Ascending aorta (tissue), 2 donors: ENCODE data around the gene MBNL1. TPM values are rescaled to one million over a fixed set of nuclear protein-coding genes. Genes with fewer than 3 reads are reported as not detected.
A peak's percentile ranks its signal among the peaks of the same experiment; 100 is the strongest.
"Not testable (repeated sequence)": the region's sequence is repeated elsewhere in the genome, so short reads cannot be mapped to it uniquely, and the experiment has no call there.

Experiments
- DNase-seq, 2 donors: peaks; one replicate each; pipeline ENCODE4 v3.0.0-alpha.2; 2019; ENCODE audit warnings: low spot score in 2 of 2
- H3K27ac ChIP-seq, 2 donors: fragments of 200-600 bp; sonication (generic); one replicate each; pipeline ENCODE4 v1.5.1; 2016 to 2017; ENCODE audit warnings: mild to moderate bottlenecking in 1 of 2
- H3K27me3 ChIP-seq: fragments of 200-600 bp; sonication (generic); one replicate; pipeline ENCODE4 v1.5.1; 2017
- H3K36me3 ChIP-seq, 2 donors: fragments of 200-600 bp; sonication (generic); one replicate each; pipeline ENCODE4 v1.5.1; 2016
- H3K4me1 ChIP-seq, 2 donors: fragments of 200-600 bp; sonication (generic); one replicate each; pipeline ENCODE4 v1.5.1; 2016 to 2017; ENCODE audit warnings: mild to moderate bottlenecking in 1 of 2
- H3K4me3 ChIP-seq, 2 donors: fragments of 200-600 bp; sonication (generic); one replicate each; pipeline ENCODE4 v1.5.1; 2016 to 2017; ENCODE audit warnings: mild to moderate bottlenecking in 1 of 2
- H3K9me3 ChIP-seq, 2 donors: fragments of 200-600 bp; sonication (generic); one replicate each; pipeline ENCODE4 v1.5.1; 2016
- intact Hi-C: fragments of 100-400 bp; cut with DNase I; formaldehyde crosslinking; loops from one replicate; pipeline ENCODE4 v1.15.1; 2023
- total RNA-seq: library from RNA; depleted of rRNA; stranded (reverse); fragments of >200 nt; gene quantifications from one replicate; pipeline ENCODE4 v1.1.0, GENCODE V29; 2016
- TF ChIP-seq, protein P1 (sequence below), 3 experiments: fragments of 200-600 bp in 2 of 3; fragments of 450-650 bp in 1 of 3; sonication (generic) in 2 of 3; IDR thresholded peaks; one replicate each; pipeline ENCODE4 v1.5.1; 2016 to 2019; ENCODE audit warnings: antibody characterized with exemption in 3 of 3, mild to moderate bottlenecking in 1 of 3, moderate library complexity in 1 of 3

MBNL1 gene
- total RNA-seq, 1 donor from 2014 or later = 350 TPM

DNA sequence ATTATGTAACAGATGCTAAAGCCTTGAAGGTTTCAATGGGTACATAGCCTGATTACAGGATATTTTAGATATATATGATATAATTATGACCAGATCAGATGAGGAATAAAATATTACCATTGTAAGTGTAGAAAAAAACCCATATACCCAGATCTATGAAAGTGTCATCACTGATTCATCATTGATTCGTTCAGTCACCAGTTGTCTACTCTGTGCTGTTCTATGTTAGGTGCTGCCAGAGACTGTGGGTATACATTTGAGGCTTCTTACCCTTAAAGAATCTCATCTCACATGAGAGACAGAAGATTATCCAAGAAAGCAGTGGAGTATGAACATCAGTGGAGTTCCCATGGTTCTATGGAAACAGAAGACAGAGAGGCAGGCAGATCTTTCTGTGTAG lies 92.2 kb downstream of the MBNL1 start:
- Histone ChIP-seq H3K27me3 (no peaks in the 10 kb centered on the region), H3K27ac (no peak overlapping the region), H3K9me3 (no peaks in the 10 kb centered on the region), H3K4me1 (peaks cover 6 to 57% of the 10 kb centered on the region in 2 donors), H3K4me3 (no peak overlapping the region), H3K36me3 (no peaks in the 10 kb centered on the region)
- DNase-seq = no peak
- intact Hi-C loops = no loop called here
- TF ChIP-seq, protein P1, sequence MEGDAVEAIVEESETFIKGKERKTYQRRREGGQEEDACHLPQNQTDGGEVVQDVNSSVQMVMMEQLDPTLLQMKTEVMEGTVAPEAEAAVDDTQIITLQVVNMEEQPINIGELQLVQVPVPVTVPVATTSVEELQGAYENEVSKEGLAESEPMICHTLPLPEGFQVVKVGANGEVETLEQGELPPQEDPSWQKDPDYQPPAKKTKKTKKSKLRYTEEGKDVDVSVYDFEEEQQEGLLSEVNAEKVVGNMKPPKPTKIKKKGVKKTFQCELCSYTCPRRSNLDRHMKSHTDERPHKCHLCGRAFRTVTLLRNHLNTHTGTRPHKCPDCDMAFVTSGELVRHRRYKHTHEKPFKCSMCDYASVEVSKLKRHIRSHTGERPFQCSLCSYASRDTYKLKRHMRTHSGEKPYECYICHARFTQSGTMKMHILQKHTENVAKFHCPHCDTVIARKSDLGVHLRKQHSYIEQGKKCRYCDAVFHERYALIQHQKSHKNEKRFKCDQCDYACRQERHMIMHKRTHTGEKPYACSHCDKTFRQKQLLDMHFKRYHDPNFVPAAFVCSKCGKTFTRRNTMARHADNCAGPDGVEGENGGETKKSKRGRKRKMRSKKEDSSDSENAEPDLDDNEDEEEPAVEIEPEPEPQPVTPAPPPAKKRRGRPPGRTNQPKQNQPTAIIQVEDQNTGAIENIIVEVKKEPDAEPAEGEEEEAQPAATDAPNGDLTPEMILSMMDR (IDR thresholded peaks at IDR 0.05) = no peak

DNA sequence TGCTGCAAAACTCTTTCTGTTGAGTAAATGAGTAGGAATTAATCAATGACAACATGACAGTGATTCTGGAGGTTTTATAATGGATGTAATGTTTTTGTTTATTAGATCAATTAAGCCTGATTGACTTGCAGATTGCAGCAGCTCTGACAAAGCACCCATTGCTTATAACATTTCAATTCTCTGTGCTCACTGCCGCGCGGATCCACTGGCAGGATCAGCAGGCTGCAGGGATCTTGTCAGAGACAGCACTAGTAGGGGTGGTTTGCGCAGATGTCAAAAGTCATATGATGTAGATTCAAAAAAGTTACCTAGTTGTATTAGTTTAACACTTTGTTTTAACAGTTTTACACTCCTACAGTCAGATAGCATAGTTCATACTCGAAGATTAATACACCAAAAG lies 93.4 kb downstream of the MBNL1 start:
- TF ChIP-seq, protein P1 (IDR thresholded peaks at IDR 0.05) = no peak
- Histone ChIP-seq H3K27me3 (no peaks in the 10 kb centered on the region), H3K27ac (no peak overlapping the region), H3K4me3 (no peak overlapping the region), H3K9me3 (no peaks in the 10 kb centered on the region), H3K36me3 (no peaks in the 10 kb centered on the region), H3K4me1 (peaks cover 6 to 58% of the 10 kb centered on the region in 2 donors)
- intact Hi-C loops = no loop called here
- no peak for DNase-seq

DNA sequence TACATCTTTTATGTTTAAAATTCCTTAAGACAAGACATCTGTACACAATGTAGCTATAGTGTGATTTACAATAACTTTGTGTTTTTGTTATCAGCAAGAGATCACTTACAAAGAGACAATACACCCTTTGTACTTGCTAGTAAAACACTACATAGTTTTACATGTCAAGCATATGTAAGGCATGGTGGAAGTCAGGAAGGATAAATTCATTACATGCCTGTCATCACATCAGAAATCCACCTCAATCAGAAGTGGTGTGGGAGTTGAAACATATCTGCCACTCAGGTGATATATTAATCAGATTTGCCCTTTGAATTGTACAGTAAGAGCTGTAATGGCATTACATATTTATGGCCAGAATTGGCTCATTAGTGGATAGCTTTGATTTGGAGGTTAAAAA lies 95.5 kb downstream of the MBNL1 start:
- Histone ChIP-seq H3K4me1 (peaks cover 6 to 45% of the 10 kb centered on the region in 2 donors), H3K4me3 (no peak overlapping the region), H3K9me3 (peaks cover 0 to 3% of the 10 kb centered on the region in 2 donors), H3K27ac (no peak overlapping the region), H3K27me3 (no peaks in the 10 kb centered on the region), H3K36me3 (no peaks in the 10 kb centered on the region)
- no peak for DNase-seq
- intact Hi-C loops = no loop called here
- TF ChIP-seq, protein P1 (IDR thresholded peaks at IDR 0.05) = no peak

DNA sequence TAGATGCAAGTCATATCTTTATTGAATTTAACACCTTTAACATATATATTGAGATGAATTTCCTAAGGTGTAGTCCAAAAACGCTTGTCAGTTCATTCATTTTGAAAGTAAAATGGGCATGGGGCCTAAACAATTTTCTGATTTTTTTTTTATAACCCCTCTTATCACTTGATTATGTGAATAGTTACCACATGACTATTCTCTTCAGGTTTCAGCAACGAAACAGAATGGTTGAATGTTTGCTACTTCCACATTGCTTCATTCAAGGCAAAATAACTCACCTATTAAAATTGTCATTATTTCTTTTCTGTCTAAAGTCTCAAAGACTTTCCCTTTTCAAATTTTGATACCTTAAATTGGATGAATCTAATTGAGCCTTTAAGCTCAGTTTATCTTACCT lies 96.4 kb downstream of the MBNL1 start:
- Histone ChIP-seq H3K36me3 (no peaks in the 10 kb centered on the region), H3K27me3 (no peaks in the 10 kb centered on the region), H3K4me3 (no peak overlapping the region), H3K27ac (peak overlapping the region; percentile 44 to 53), H3K9me3 (peaks cover 0 to 3% of the 10 kb centered on the region in 2 donors), H3K4me1 (peaks cover 6 to 48% of the 10 kb centered on the region in 2 donors)
- no peak for DNase-seq
- TF ChIP-seq, protein P1 (IDR thresholded peaks at IDR 0.05) = no peak
- intact Hi-C loops = no loop called here

DNA sequence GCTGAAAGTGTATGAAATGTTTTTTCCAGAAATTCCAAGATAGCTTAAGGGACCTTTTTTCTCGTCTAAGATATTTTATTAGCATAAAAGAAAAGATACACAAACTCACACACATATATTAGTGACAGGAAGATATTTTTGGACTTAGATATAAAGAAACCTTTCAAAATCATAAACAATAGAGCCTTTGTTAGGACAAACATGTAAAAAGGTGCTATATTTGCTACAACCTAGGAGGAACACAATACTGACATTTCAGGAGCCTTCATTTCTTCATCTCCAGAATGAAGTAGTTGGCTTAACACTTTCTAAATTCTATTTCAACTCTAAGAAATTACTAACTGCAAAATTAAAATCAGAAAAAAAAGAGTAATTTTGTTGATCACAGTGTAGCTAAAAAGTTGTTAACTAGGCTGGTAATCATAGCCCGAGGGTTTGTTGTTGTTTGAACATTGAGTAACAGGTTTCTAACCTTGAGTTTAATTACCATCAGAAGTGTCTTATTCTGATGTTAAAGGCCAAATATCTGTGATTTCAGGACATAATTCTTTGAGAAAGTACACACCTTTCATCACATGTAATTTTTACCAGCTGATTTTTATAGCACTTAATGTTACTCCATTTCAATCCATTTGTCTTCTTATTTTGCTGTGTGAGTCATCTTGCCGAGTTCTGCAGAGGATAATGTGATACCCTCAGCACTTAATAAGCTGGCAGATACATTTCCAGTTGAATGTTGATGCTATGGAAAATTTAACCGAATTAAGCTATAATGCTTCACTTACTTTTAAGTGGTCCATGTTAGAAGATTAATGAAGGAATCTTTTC lies 97.3 kb downstream of the MBNL1 start:
- H3K36me3 ChIP-seq = no peaks in the 10 kb centered on the region
- H3K9me3 ChIP-seq = peaks cover 0 to 3% of the 10 kb centered on the region in 2 donors
- H3K27ac ChIP-seq = peak overlapping the region; percentile 44 to 53
- peaks cover 6 to 48% of the 10 kb centered on the region in 2 donors for H3K4me1 ChIP-seq
- H3K27me3 ChIP-seq = no peaks in the 10 kb centered on the region
- no peak overlapping the region for H3K4me3 ChIP-seq
- intact Hi-C loops = no loop called here
- no peak for DNase-seq
- TF ChIP-seq, protein P1 (IDR thresholded peaks at IDR 0.05) = no peak

GRCh38 chr3:152367192-152367591 lies 98.5 kb downstream of the MBNL1 start:
- DNase-seq, intact Hi-C loops, H3K36me3 ChIP-seq, H3K27me3 ChIP-seq, H3K27ac ChIP-seq, H3K4me3 ChIP-seq, H3K9me3 ChIP-seq: not testable (repeated sequence)
- H3K4me1 ChIP-seq = peaks cover 6 to 37% of the 10 kb centered on the region in 2 donors

- H3K9me3 ChIP-seq, H3K36me3 ChIP-seq, intact Hi-C loops, H3K4me3 ChIP-seq, H3K27me3 ChIP-seq, DNase-seq: not testable (repeated sequence)
- H3K27ac ChIP-seq = peak overlapping the region; percentile 5 to 28
- peaks cover 0 to 32% of the 10 kb centered on the region in 2 donors for H3K4me1 ChIP-seq
Observed at GRCh38 chr3:152372633-152373032, 103.9 kb downstream of the MBNL1 start.
